Fibroblast of lung (primary cell): ENCODE data around the gene FAM240B. TPM values are rescaled to one million over a fixed set of nuclear protein-coding genes. Genes with fewer than 3 reads are reported as not detected.

Experiments used
- DNase-seq, 2 donors: peaks; one replicate each; pipeline versions ENCODE4 v3.0.0 to v3.0.0-alpha.2; 2010; ENCODE audit warnings: low read depth in 2 of 2
- H2AFZ ChIP-seq: 2 replicates; pipeline ENCODE4 v1.5.1; 2012; ENCODE audit warnings: low read length, control low read depth, inconsistent platforms
- H3K27ac ChIP-seq: 2 replicates; pipeline ENCODE4 v1.5.1; 2011; ENCODE audit warnings: low read length, control low read depth; ENCODE audit not compliant: insufficient read depth
- H3K27me3 ChIP-seq: 2 replicates; pipeline ENCODE4 v1.5.1; 2011; ENCODE audit warnings: mild to moderate bottlenecking, low read length; ENCODE audit not compliant: control insufficient read depth, insufficient read depth
- H3K36me3 ChIP-seq: 2 replicates; pipeline ENCODE4 v1.5.1; 2011; ENCODE audit warnings: low read length; ENCODE audit not compliant: control insufficient read depth, insufficient read depth
- H3K4me1 ChIP-seq: 2 replicates; pipeline ENCODE4 v1.5.1; 2011; ENCODE audit warnings: low read length; ENCODE audit not compliant: control insufficient read depth, insufficient read depth; ENCODE audit errors: extremely low read depth
- H3K4me2 ChIP-seq: 2 replicates; pipeline ENCODE4 v1.5.1; 2011; ENCODE audit warnings: low read length, control low read depth; ENCODE audit not compliant: insufficient read depth; ENCODE audit errors: extremely low read depth
- H3K4me3 ChIP-seq, 4 experiments: fragments of 200-600 bp in 1 of 4; sonication (generic) in 1 of 4; replicated peaks in 1 of 4; 2 replicates each; pipeline ENCODE4 v1.5.1; 2011 to 2016; ENCODE audit warnings: low read length in 4 of 4, low read depth in 3 of 4, mild to moderate bottlenecking in 3 of 4, control low read depth in 2 of 4, inconsistent platforms in 1 of 4, mixed read lengths in 1 of 4; ENCODE audit not compliant: insufficient read depth in 1 of 4; ENCODE audit errors: control extremely low read depth in 1 of 4
- H3K79me2 ChIP-seq: 2 replicates; pipeline ENCODE4 v1.5.1; 2012; ENCODE audit warnings: mild to moderate bottlenecking, low read length, inconsistent platforms; ENCODE audit not compliant: control insufficient read depth, insufficient read depth
- H3K9ac ChIP-seq: 2 replicates; pipeline ENCODE4 v1.5.1; 2011; ENCODE audit warnings: mild to moderate bottlenecking, low read length, control low read depth; ENCODE audit not compliant: insufficient read depth
- H3K9me3 ChIP-seq: 2 replicates; pipeline ENCODE4 v1.5.1; 2012; ENCODE audit warnings: low read depth, low read length; ENCODE audit not compliant: control insufficient read depth, insufficient read depth
- H4K20me1 ChIP-seq: 2 replicates; pipeline ENCODE4 v1.5.1; 2011; ENCODE audit warnings: low read length; ENCODE audit not compliant: control insufficient read depth, insufficient read depth; ENCODE audit errors: extremely low read depth
- EZH2 ChIP-seq: IDR thresholded peaks from 2 replicates; pipeline ENCODE4 v1.5.1; 2012; ENCODE audit warnings: low read length, control low read depth, mild to moderate bottlenecking; ENCODE audit errors: missing control alignments
- polyA plus RNA-seq, 2 donors: library from polyadenylated mRNA; depleted of rRNA in 1 of 2; stranded (reverse) in 1 of 2; unstranded in 1 of 2; fragments of >200 nt; gene quantifications; 2 replicates each; pipeline ENCODE4 v1.2.1, GENCODE V29; 2011 to 2012; ENCODE audit warnings: missing spikeins in 1 of 2
- total RNA-seq: library from RNA; depleted of rRNA; stranded (reverse); fragments of >200 nt; gene quantifications from 2 replicates; pipeline ENCODE4 v1.2.1, GENCODE V29; 2014
- TF ChIP-seq, protein P1 (sequence below), 2 donors: IDR thresholded peaks in 1 of 2; conservative IDR thresholded peaks in 1 of 2; 1 replicate in 1 of 2; 2 replicates in 1 of 2; pipeline ENCODE4 v1.5.1; 2011 to 2012; ENCODE audit warnings: low read length in 2 of 2, control low read depth in 1 of 2, inconsistent platforms in 1 of 2, low read depth in 1 of 2, mild to moderate bottlenecking in 1 of 2

Gene FAM240B
- total and polyA plus RNA-seq, 2 donors (not counting 1 experiment from before 2014, with no cell fraction given), result not detected

GRCh38 chr9:38744484-38744883, 24.6 kb upstream of the FAM240B start:
- Histone ChIP-seq H3K4me3 (no peak overlapping the region), H3K4me1 (no peaks in the 10 kb centered on the region), H4K20me1 (no peaks in the 10 kb centered on the region), H3K36me3 (no peaks in the 10 kb centered on the region), H3K79me2 (no peaks in the 10 kb centered on the region), H2AFZ (no peak overlapping the region), H3K9me3 (no peaks in the 10 kb centered on the region), H3K9ac (no peak overlapping the region), H3K4me2 (no peak overlapping the region), H3K27ac (no peak overlapping the region), H3K27me3 (no peaks in the 10 kb centered on the region)
- no peak for DNase-seq
- TF ChIP-seq EZH2, result no peak
- TF ChIP-seq, protein P1, sequence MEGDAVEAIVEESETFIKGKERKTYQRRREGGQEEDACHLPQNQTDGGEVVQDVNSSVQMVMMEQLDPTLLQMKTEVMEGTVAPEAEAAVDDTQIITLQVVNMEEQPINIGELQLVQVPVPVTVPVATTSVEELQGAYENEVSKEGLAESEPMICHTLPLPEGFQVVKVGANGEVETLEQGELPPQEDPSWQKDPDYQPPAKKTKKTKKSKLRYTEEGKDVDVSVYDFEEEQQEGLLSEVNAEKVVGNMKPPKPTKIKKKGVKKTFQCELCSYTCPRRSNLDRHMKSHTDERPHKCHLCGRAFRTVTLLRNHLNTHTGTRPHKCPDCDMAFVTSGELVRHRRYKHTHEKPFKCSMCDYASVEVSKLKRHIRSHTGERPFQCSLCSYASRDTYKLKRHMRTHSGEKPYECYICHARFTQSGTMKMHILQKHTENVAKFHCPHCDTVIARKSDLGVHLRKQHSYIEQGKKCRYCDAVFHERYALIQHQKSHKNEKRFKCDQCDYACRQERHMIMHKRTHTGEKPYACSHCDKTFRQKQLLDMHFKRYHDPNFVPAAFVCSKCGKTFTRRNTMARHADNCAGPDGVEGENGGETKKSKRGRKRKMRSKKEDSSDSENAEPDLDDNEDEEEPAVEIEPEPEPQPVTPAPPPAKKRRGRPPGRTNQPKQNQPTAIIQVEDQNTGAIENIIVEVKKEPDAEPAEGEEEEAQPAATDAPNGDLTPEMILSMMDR (conservative IDR thresholded peaks at IDR 0.05 in 1 of 2, IDR thresholded peaks at IDR 0.05 in 1 of 2; ENCODE audit: low read depth in 1 of 2, low read length in 2 of 2), result no peak

DNA sequence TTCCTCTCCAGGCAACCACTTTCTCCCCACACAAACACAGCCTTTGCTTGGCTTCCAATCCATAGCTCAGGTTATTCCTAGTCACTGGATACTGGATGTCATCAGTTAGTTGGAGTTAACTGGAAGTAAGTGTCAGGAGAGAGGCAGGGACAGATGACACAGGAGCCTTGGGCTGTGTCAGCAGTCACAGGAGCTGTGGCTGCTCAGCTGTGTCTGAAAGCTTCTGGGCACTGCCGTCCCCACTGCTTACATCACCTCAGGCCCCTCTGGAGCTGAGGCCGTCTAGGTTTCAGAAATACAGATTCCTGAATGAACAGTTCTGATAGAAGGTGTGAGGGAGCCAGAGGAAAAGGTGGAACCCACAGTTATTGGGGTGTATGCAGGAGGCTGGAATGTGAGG, 17.3 kb upstream of the FAM240B start:
- no peaks in the 10 kb centered on the region for H3K4me1 ChIP-seq
- TF ChIP-seq, protein P1 (conservative IDR thresholded peaks at IDR 0.05 in 1 of 2, IDR thresholded peaks at IDR 0.05 in 1 of 2; ENCODE audit: low read depth in 1 of 2, low read length in 2 of 2), result no peak
- TF ChIP-seq EZH2, result no peak
- H3K9ac ChIP-seq, result no peak overlapping the region
- no peak overlapping the region for H2AFZ ChIP-seq
- H3K27ac ChIP-seq, result no peak overlapping the region
- no peaks in the 10 kb centered on the region for H3K36me3 ChIP-seq
- H3K9me3 ChIP-seq, result no peaks in the 10 kb centered on the region
- no peaks in the 10 kb centered on the region for H3K27me3 ChIP-seq
- no peak overlapping the region for H3K4me3 ChIP-seq
- no peak for DNase-seq
- no peak overlapping the region for H3K4me2 ChIP-seq
- H3K79me2 ChIP-seq, result no peaks in the 10 kb centered on the region
- H4K20me1 ChIP-seq, result no peaks in the 10 kb centered on the region

DNA sequence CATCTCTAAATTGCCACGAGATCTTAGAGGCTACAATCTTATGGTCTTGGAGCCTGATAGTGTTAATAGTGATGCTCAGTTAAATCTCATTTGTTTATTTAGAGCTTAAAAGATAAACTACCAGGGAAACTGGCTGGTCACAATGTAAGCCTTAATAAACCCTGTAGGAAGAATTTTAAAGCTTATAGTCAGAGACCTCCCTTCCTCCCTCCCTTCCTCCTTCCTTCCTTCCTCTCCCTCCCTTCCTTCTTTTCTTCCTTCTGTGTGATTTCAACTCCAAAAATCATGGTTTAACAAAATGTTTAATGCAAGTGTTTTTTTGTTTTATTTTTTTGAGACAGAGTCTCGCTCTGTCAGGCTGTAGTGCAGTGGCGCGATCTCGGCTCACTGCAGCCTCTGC, 14.9 kb upstream of the FAM240B start:
- no peak overlapping the region for H3K4me2 ChIP-seq
- H4K20me1 ChIP-seq, result no peaks in the 10 kb centered on the region
- H3K4me3 ChIP-seq, result no peak overlapping the region
- H3K27me3 ChIP-seq, result no peaks in the 10 kb centered on the region
- no peaks in the 10 kb centered on the region for H3K4me1 ChIP-seq
- no peaks in the 10 kb centered on the region for H3K36me3 ChIP-seq
- no peaks in the 10 kb centered on the region for H3K9me3 ChIP-seq
- DNase-seq, result no peak
- no peak overlapping the region for H2AFZ ChIP-seq
- TF ChIP-seq, protein P1 (conservative IDR thresholded peaks at IDR 0.05 in 1 of 2, IDR thresholded peaks at IDR 0.05 in 1 of 2; ENCODE audit: low read depth in 1 of 2, low read length in 2 of 2), result no peak
- TF ChIP-seq EZH2, result no peak
- no peaks in the 10 kb centered on the region for H3K79me2 ChIP-seq
- no peak overlapping the region for H3K27ac ChIP-seq
- no peak overlapping the region for H3K9ac ChIP-seq
